Pancreas (tissue), 10 donors: ENCODE results near the gene BTBD16. TPM values are rescaled to one million over a fixed set of nuclear protein-coding genes. Genes with fewer than 3 reads are reported as not detected.

Source experiments
- ATAC-seq, 4 donors: fragments of 200-7000 bp; cut with Tn5 transposase; one replicate each; pipeline versions ENCODE4 v1.8.0 to v1.9.1; 2020; ENCODE audit warnings: mild to moderate bottlenecking in 4 of 4, moderate library complexity in 4 of 4
- DNase-seq, 6 donors: peaks; one replicate each; pipeline ENCODE4 v3.0.0-alpha.2; 2020
- FAIRE-seq: peaks from 2 replicates; lab custom pipeline; 2012; peaks lifted over from hg19 to GRCh38; lab: Jason Lieb, UNC
- H3K27ac ChIP-seq, 4 donors: fragments of 200-600 bp; sonication (generic); 1 replicate in 3 of 4; 2 replicates in 1 of 4; pipeline versions ENCODE4 v1.5.0 to v1.8.0; 2020
- H3K27me3 ChIP-seq, 4 donors: fragments of 200-600 bp; one replicate each; pipeline ENCODE4 v1.8.0; 2021
- H3K36me3 ChIP-seq, 3 donors: fragments of 200-600 bp; sonication (generic) in 1 of 3; one replicate each; pipeline versions ENCODE4 v1.5.0 to v1.8.0; 2020 to 2021
- H3K4me1 ChIP-seq, 3 donors: fragments of 200-600 bp; one replicate each; pipeline ENCODE4 v1.8.0; 2021
- H3K4me3 ChIP-seq, 4 donors: fragments of 200-600 bp; sonication (generic) in 2 of 4; one replicate each; pipeline versions ENCODE4 v1.5.0 to v1.8.0; 2020 to 2021
- H3K9me3 ChIP-seq, 4 donors: fragments of 200-600 bp; one replicate each; pipeline ENCODE4 v1.8.0; 2021
- WGBS, 2 donors: extraction: QIAGEN DNeasy Blood & Tissue Kit; methylation state at CpG; one replicate each; pipeline ENCODE4 v1.1.7; 2013; 5-methylcytosine and 5-hydroxymethylcytosine counted together
- intact Hi-C, 3 donors: fragments of 100-400 bp; cut with DNase I; formaldehyde crosslinking; loops; one replicate each; pipeline versions ENCODE4 v1.11.1 to v1.14.2; 2022
- polyA plus RNA-seq, 2 donors: library from polyadenylated mRNA; stranded (reverse); fragments of 200-250 nt; gene quantifications; one replicate each; pipeline ENCODE4 v1.2.3, GENCODE V29; 2013
- total RNA-seq, 6 donors: library from RNA; stranded (reverse); fragmentation: NEBNext Ultra II Directional in 4 of 6; extraction: Animal tissue kit (Norgen Biotek cat#: 25700) in 4 of 6; gene quantifications; one replicate each; pipeline versions ENCODE4 v1.2.1 to v1.2.4, GENCODE V29; 2021 to 2023
- TF ChIP-seq, protein P1 (sequence below), 4 donors: fragments of 200-600 bp; sonication (generic) in 3 of 4; IDR thresholded peaks; one replicate each; pipeline versions ENCODE4 v1.5.0 to v1.8.0; 2021; ENCODE audit warnings: antibody characterized with exemption in 4 of 4
- donor health status: healthy with polysubstance abuse.
- donor health status: DM: no; HTN: no; CAD: no; lungs with moderate emphysema.
- donor health status: DM: no; HTN: no; CAD: no.
- donor health status: control.
- donor health status: control.
- donor health status: Bipolar disorder and iron deficiency.
- donor health status: DM: yes; HTN: yes; CAD: no.
- donor health status: DM: no; HTN: no; CAD: no.
- donor health status: DM: no; HTN: no; CAD: no.
- donor health status: DM: yes; HTN: yes; CAD: no.

The BTBD16 gene
- total and polyA plus RNA-seq, 8 donors: 0.14 to 0.52 (median 0.34) TPM; not detected in 3

DNA sequence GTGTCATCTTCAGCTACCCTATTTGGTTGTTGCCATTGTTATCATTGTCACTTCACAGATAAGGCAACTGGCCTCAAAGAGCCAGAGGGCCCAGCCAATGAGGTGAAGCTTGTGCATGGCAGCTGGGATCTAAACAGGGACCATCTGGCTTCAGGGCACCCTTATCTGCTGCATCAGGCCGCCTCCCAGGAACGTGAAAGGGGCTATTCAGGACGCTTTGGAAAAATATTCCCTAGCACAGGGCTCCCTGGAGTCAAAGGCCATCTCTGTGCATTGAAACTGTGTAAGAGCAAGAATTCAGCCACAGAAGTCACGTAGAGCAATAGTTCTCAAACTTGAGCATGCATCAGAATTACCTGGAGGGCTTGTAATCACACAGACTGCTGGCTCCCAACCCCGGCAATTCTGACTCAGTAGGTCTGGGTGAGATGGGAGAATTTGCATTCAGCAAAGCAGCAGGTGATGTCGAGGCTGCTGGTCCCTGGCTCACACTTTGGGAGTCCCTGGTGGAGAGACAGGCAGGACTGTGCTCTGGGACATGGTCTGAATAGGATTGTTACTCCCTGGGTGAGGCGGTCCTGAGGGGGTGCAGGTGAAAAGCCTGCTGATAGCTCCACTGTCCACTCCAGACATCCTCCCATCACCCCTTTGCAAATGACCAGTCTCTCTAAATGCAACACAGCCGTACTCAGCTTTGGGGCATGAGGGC lies 81.9 kb downstream of the BTBD16 start:
- Histone ChIP-seq H3K27me3 (no peaks in the 10 kb centered on the region), H3K36me3 (no peaks in the 10 kb centered on the region), H3K4me3 (no peak overlapping the region), H3K9me3 (no peaks in the 10 kb centered on the region), H3K27ac (no peak overlapping the region), H3K4me1 (no peaks in the 10 kb centered on the region)
- ATAC-seq: no peak
- DNase-seq: no peak
- WGBS, 2 donors: 60 to 62% methylated on average over 8 of the region's 8 CpGs
- intact Hi-C loops: no loop called here
- no peak for FAIRE-seq
- TF ChIP-seq, protein P1, sequence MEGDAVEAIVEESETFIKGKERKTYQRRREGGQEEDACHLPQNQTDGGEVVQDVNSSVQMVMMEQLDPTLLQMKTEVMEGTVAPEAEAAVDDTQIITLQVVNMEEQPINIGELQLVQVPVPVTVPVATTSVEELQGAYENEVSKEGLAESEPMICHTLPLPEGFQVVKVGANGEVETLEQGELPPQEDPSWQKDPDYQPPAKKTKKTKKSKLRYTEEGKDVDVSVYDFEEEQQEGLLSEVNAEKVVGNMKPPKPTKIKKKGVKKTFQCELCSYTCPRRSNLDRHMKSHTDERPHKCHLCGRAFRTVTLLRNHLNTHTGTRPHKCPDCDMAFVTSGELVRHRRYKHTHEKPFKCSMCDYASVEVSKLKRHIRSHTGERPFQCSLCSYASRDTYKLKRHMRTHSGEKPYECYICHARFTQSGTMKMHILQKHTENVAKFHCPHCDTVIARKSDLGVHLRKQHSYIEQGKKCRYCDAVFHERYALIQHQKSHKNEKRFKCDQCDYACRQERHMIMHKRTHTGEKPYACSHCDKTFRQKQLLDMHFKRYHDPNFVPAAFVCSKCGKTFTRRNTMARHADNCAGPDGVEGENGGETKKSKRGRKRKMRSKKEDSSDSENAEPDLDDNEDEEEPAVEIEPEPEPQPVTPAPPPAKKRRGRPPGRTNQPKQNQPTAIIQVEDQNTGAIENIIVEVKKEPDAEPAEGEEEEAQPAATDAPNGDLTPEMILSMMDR (IDR thresholded peaks at IDR 0.05): no peak

DNA sequence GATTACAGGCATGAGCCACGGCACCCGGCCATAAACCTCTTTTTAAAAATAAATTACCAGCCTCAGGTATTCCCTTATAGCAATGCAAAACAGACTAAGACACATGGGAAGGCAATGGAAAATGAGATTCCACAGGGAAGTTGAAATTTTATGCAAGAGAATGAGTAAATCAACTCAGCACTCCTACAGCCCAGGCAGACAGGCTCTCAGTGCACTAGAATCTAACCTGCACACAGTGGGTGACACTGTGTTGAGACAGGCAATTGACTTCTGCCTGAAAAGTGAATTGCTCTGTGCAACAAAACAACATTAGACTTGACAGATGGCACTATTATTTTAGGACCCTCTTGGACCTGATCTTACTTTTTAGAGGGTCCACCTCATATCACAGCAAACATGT lies 83.3 kb downstream of the BTBD16 start:
- H3K36me3 ChIP-seq: no peaks in the 10 kb centered on the region
- H3K4me3 ChIP-seq: no peak overlapping the region
- H3K27ac ChIP-seq: no peak overlapping the region
- TF ChIP-seq, protein P1 (IDR thresholded peaks at IDR 0.05): no peak
- intact Hi-C loops: no loop called here
- 83 to 93% methylated on average over 2 of the region's 2 CpGs for WGBS, 2 donors
- DNase-seq (no peak), ATAC-seq (no peak), FAIRE-seq (no peak)
- H3K4me1 ChIP-seq: no peaks in the 10 kb centered on the region
- H3K9me3 ChIP-seq: no peaks in the 10 kb centered on the region
- H3K27me3 ChIP-seq: no peaks in the 10 kb centered on the region

DNA sequence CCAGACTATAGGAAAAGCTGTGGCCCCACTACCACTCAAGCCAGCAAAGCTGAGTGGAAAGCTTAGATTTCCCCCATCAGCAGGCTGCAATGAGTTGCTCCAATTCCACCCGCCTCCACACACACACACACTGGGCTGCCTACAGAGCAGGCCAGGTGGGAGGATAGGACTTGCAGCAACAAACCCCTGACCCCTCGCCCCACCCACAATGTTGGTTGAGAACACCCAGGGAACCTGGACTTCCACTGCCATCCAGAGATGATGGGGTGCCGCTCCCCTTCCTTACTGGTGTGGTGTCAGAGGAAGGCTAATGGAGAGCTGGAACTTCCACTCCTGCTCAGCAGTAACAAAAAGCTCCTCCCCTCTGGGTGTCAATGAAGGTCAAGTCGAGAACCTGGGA lies 86.6 kb downstream of the BTBD16 start:
- Histone ChIP-seq H3K9me3 (no peaks in the 10 kb centered on the region), H3K4me3 (no peak overlapping the region), H3K27ac (no peak overlapping the region), H3K4me1 (no peaks in the 10 kb centered on the region), H3K27me3 (no peaks in the 10 kb centered on the region), H3K36me3 (no peaks in the 10 kb centered on the region)
- ATAC-seq: no peak
- FAIRE-seq: no peak
- no peak for DNase-seq
- 80 to 83% methylated on average over 4 of the region's 4 CpGs for WGBS, 2 donors
- TF ChIP-seq, protein P1 (IDR thresholded peaks at IDR 0.05): no peak
- intact Hi-C loops: no loop called here

DNA sequence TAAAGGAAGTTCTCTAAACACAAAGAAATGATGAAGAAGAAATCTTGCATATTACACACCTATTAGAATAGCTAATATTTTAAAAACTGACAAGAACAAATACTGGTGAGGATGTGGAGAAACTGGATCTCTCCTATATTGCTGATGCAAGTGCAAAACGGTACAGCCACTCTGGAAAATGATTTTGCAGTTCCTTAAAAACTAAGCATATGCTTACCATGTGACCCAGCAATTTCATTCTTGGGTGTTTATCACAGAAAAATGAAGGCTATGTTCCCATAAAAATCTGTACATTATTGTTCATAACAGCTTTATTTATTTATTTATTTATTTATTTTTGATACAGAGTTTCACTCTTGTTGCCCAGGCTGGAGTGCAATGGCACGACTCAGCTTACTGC lies 88.5 kb downstream of the BTBD16 start:
- Histone ChIP-seq H3K4me1 (no peaks in the 10 kb centered on the region), H3K9me3 (no peaks in the 10 kb centered on the region), H3K4me3 (no peak overlapping the region), H3K36me3 (no peaks in the 10 kb centered on the region), H3K27me3 (no peaks in the 10 kb centered on the region), H3K27ac (no peak overlapping the region)
- intact Hi-C loops: no loop called here
- TF ChIP-seq, protein P1 (IDR thresholded peaks at IDR 0.05): no peak
- FAIRE-seq (no peak), DNase-seq (no peak), ATAC-seq (no peak)
- 72 to 78% methylated on average over 2 of the region's 2 CpGs for WGBS, 2 donors

DNA sequence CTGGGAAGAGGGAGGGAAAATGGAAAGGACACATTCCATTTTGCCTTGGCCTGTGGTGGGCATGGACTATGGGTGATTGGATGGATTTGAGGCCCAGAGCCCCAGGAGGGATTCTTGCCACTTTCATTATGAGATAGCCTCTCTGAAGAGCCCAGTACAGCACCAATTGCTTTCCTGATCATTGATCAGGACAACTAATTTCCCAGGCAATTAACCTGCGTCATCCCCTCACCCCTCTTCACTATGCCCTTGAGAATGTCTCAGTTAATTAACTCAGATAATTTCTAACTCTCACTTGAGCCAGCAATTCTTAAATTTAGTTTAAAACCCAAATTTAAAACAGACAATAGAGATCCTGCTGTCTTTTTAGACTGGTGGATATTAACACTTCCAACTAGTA lies 90.0 kb downstream of the BTBD16 start:
- TF ChIP-seq, protein P1 (IDR thresholded peaks at IDR 0.05): no peak
- Histone ChIP-seq H3K9me3 (no peaks in the 10 kb centered on the region), H3K36me3 (no peaks in the 10 kb centered on the region), H3K27me3 (no peaks in the 10 kb centered on the region), H3K27ac (no peak overlapping the region), H3K4me3 (no peak overlapping the region), H3K4me1 (no peaks in the 10 kb centered on the region)
- intact Hi-C loops: no loop called here
- no peak for DNase-seq
- WGBS, 2 donors: 88 to 100% methylated on average over 1 of the region's 1 CpG
- FAIRE-seq: no peak
- ATAC-seq: no peak
